OCI-LY7 (cell line): ENCODE data around the gene KMT5B. TPM values are rescaled to one million over a fixed set of nuclear protein-coding genes. Genes with fewer than 3 reads are reported as not detected.

ENCODE experiments used
- BruUV-seq: library from RNA; stranded (reverse); fragments of 400-500 nt; replicated peaks from 2 replicates; lab custom pipeline; 2021; lab: Mats Ljungman, UMichigan
- CTCF ChIA-PET: fragments of 300-600 bp; sonication (Branson Sonifier 250); formaldehyde crosslinking; loops from one replicate; lab custom pipeline; 2022; ENCODE audit warnings: antibody characterized with exemption; ENCODE audit not compliant: unreplicated experiment; lab: Charles Lee
- POLR2A ChIA-PET: fragments of 300-600 bp; sonication (Branson Sonifier 250); formaldehyde crosslinking; loops from one replicate; lab custom pipeline; 2022; ENCODE audit warnings: antibody characterized with exemption; lab: Charles Lee
- DNase-seq: peaks from one replicate; pipeline ENCODE4 v3.0.0-alpha.2; 2015; ENCODE audit warnings: low spot score
- H2AFZ ChIP-seq: fragments of 200-600 bp; sonication (generic), shearing (Covaris generic); 2 replicates; pipeline ENCODE4 v1.6.1; 2014; ENCODE audit warnings: mild to moderate bottlenecking, antibody characterized with exemption, low read length, moderate library complexity
- H3K27ac ChIP-seq: fragments of 200-600 bp; sonication (generic); 2 replicates; pipeline ENCODE4 v1.5.1; 2014; ENCODE audit warnings: mixed run types, low read depth, mild to moderate bottlenecking, moderate library complexity, low read length, inconsistent platforms; ENCODE audit not compliant: poor library complexity, severe bottlenecking
- H3K36me3 ChIP-seq: fragments of 200-600 bp; sonication (generic); 2 replicates; pipeline ENCODE4 v1.6.1; 2014; ENCODE audit warnings: mild to moderate bottlenecking, antibody characterized with exemption, low read length, moderate library complexity, mixed read lengths; ENCODE audit not compliant: insufficient read depth
- H3K4me1 ChIP-seq: fragments of 200-600 bp; sonication (generic); 2 replicates; pipeline ENCODE4 v1.5.1; 2014; ENCODE audit warnings: mild to moderate bottlenecking, low read length; ENCODE audit not compliant: insufficient read depth, poor library complexity, severe bottlenecking
- H3K4me2 ChIP-seq: fragments of 200-600 bp; sonication (generic); 2 replicates; pipeline ENCODE4 v1.6.1; 2014; ENCODE audit warnings: mild to moderate bottlenecking, low read length
- H3K4me3 ChIP-seq: fragments of 200-600 bp; sonication (generic); 2 replicates; pipeline ENCODE4 v1.5.1; 2014; ENCODE audit warnings: mild to moderate bottlenecking, low read depth, low read length; ENCODE audit not compliant: poor library complexity, severe bottlenecking
- H3K79me2 ChIP-seq: fragments of 200-600 bp; sonication (generic); 2 replicates; pipeline ENCODE4 v1.6.1; 2016; ENCODE audit warnings: low read depth, mild to moderate bottlenecking, low read length, moderate library complexity, mixed read lengths; ENCODE audit not compliant: insufficient read depth
- H3K9me2 ChIP-seq: fragments of 200-600 bp; sonication (generic); 2 replicates; pipeline ENCODE4 v1.6.1; 2016; ENCODE audit warnings: mild to moderate bottlenecking, low read length, mixed read lengths; ENCODE audit not compliant: insufficient read depth
- H3K9me3 ChIP-seq: fragments of 200-600 bp; sonication (generic); 2 replicates; pipeline ENCODE4 v1.6.1; 2014; ENCODE audit warnings: mild to moderate bottlenecking, mixed run types, low read length, mixed read lengths
- H4K20me1 ChIP-seq: fragments of 200-600 bp; sonication (generic); 2 replicates; pipeline ENCODE4 v1.6.1; 2014; ENCODE audit warnings: mild to moderate bottlenecking, antibody characterized with exemption, low read length, moderate library complexity, mixed read lengths; ENCODE audit not compliant: insufficient read depth
- EZH2phosphoT487 ChIP-seq: fragments of 200-600 bp; sonication (generic); IDR thresholded peaks from 2 replicates; pipeline ENCODE4 v1.6.1; 2018; ENCODE audit warnings: low read depth, borderline replicate concordance, mild to moderate bottlenecking, mixed run types, antibody characterized with exemption, low read length, moderate library complexity, mixed read lengths
- intact Hi-C: fragments of 100-400 bp; cut with micrococcal nuclease; formaldehyde crosslinking; loops from one replicate; pipeline ENCODE4 v1.10.0; 2022; ENCODE audit not compliant: unreplicated experiment
- total RNA-seq, 2 experiments: library from RNA; depleted of rRNA in 1 of 2; stranded (reverse); fragments of >200 nt in 1 of 2; shearing (Covaris generic) in 1 of 2; gene quantifications; 2 replicates each; pipeline ENCODE4 v1.2.3, GENCODE V29; 2014 to 2022
- TF ChIP-seq, protein P1 (sequence below): fragments of 200-600 bp; sonication (generic); conservative IDR thresholded peaks from 2 replicates; pipeline ENCODE4 v1.5.1; 2014; ENCODE audit warnings: mild to moderate bottlenecking, antibody characterized with exemption, low read length, moderate library complexity, mixed read lengths

KMT5B gene
- total RNA-seq, 2 experiments from 2014 or later, result 14.3 to 28.8 TPM

DNA sequence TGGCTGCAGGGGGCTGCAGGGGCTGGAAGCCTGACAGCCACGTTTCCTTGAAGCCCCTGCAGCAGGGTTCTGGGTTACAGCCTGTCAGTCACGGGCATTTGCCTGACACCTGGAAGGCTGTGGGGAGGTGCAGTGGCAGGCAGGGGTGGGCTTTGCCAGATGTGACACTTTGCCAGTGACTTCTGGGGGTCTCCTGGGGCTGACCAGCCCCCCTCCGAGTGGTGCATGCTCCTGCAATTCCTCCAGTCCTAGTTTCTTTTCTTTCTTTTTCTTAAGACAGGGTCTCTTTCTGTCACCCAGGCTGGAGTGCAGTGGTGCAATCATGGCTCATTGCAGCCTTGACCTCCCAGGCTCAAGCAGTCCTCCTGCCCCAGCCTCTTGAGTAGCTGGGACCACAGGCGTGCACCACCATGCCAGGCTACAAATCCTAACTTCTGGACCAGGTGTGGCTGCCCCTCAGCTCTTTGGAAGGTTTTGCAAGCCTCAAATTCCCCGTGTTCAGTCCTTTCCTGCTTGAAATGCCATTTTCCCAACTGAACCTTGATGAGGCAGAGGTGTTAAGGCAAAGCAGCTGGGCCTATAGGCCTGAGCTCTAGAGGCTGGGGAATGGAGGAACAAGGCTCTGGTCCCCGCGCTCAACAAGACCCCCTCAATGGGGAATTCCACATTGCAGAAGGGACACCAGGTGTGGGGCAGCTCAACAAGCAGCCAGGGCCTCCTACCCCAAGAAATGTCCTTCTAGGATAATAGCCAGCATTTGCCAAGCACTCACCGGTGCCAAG lies 71.7 kb downstream of the KMT5B start:
- POLR2A ChIA-PET, result interaction anchor here (0.6 kb wide), 1 partner anchor 61 kb away, joined by 3 read pairs; no protein-coding TSS in a partner anchor
- TF ChIP-seq, protein P1, sequence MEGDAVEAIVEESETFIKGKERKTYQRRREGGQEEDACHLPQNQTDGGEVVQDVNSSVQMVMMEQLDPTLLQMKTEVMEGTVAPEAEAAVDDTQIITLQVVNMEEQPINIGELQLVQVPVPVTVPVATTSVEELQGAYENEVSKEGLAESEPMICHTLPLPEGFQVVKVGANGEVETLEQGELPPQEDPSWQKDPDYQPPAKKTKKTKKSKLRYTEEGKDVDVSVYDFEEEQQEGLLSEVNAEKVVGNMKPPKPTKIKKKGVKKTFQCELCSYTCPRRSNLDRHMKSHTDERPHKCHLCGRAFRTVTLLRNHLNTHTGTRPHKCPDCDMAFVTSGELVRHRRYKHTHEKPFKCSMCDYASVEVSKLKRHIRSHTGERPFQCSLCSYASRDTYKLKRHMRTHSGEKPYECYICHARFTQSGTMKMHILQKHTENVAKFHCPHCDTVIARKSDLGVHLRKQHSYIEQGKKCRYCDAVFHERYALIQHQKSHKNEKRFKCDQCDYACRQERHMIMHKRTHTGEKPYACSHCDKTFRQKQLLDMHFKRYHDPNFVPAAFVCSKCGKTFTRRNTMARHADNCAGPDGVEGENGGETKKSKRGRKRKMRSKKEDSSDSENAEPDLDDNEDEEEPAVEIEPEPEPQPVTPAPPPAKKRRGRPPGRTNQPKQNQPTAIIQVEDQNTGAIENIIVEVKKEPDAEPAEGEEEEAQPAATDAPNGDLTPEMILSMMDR, result no peak
- TF ChIP-seq EZH2phosphoT487, result no peak
- H2AFZ ChIP-seq, result no peak overlapping the region

DNA sequence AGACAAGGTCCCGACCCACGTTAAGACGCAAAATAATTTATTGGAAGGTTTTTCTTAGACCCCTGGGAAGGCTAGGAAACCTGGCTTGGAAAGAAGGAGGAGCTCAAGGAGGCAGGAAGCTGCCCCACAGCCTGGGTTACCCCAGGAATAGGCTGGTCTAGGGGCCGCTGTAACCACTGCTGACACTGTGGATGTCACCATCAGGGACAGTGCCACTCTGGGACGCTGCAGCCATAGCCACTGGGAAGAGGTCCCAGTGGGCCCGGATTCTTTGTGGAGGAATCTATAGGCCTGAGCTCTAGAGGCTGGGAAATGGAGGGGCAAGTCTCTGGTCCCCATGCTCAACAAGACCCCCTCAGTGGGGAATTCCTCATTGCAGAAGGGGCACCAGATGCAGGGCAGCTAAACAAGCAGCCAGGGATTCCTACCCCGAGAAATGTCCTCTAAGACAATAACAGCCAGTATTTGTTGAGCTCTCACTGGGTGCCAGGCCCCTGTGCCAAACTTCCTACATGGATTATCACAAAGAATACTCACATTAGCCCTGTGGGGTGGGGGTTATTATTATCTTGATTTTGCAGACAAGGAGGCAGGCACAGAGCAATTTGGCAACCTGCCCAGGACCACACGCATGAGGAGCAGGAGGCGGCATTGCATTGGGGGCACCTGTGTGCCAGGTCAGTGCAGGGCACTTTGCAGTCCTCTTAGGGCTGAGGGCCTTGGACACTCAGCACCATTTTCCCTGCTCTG lies 72.4 kb downstream of the KMT5B start:
- H3K79me2 ChIP-seq, result no peaks in the 10 kb centered on the region
- no peaks in the 10 kb centered on the region for H3K36me3 ChIP-seq
- H4K20me1 ChIP-seq, result no peaks in the 10 kb centered on the region
- peaks cover 7% of the 10 kb centered on the region for H3K4me1 ChIP-seq
- ChIA-PET POLR2A (interaction anchor here (0.7 kb wide), 1 partner anchor 170 kb away, joined by 3 read pairs; no protein-coding TSS in a partner anchor), CTCF (no interaction called here)
- no peak overlapping the region for H2AFZ ChIP-seq
- no peaks in the 10 kb centered on the region for H3K9me3 ChIP-seq
- intact Hi-C loops, result no loop called here
- no peak overlapping the region for H3K27ac ChIP-seq
- H3K4me3 ChIP-seq, result no peak overlapping the region
- no peaks in the 10 kb centered on the region for H3K9me2 ChIP-seq
- no TSS peak for BruUV-seq
- TF ChIP-seq, protein P1, result no peak
- TF ChIP-seq EZH2phosphoT487, result no peak
- no peak overlapping the region for H3K4me2 ChIP-seq
- no peak for DNase-seq

More for the DNA sequence above, 71.7 kb downstream of the KMT5B start:
- intact Hi-C loops, result no loop called here
- Histone ChIP-seq H3K9me3 (no peaks in the 10 kb centered on the region), H3K4me2 (no peak overlapping the region), H3K27ac (no peak overlapping the region), H3K9me2 (no peaks in the 10 kb centered on the region), H3K36me3 (no peaks in the 10 kb centered on the region), H3K4me3 (no peak overlapping the region), H4K20me1 (no peaks in the 10 kb centered on the region), H3K79me2 (no peaks in the 10 kb centered on the region), H3K4me1 (peaks cover 7% of the 10 kb centered on the region)
- DNase-seq, result no peak
- CTCF ChIA-PET, result no interaction called here
- no TSS peak for BruUV-seq
